Right renal pelvis (tissue), 4 donors: ENCODE measurements around the gene KIAA1191. TPM values are rescaled to one million over a fixed set of nuclear protein-coding genes. Genes with fewer than 3 reads are reported as not detected.
A peak's percentile ranks its signal among the peaks of the same experiment; 100 is the strongest.

Experiments used
- DNase-seq, 4 donors: peaks; one replicate each; pipeline ENCODE4 v3.0.0-alpha.2; 2013; ENCODE audit warnings: low read depth in 4 of 4, low spot score in 3 of 4, missing footprints in 1 of 4
- polyA plus RNA-seq, 4 donors: library from polyadenylated mRNA; unstranded; fragments of 120-200 nt; gene quantifications; one replicate each; pipeline ENCODE4 v1.2.1, GENCODE V29; 2013; ENCODE audit not compliant: insufficient read length in 4 of 4

Gene KIAA1191
- polyA plus RNA-seq, 4 donors, result 151 to 159 (median 153) TPM

DNA sequence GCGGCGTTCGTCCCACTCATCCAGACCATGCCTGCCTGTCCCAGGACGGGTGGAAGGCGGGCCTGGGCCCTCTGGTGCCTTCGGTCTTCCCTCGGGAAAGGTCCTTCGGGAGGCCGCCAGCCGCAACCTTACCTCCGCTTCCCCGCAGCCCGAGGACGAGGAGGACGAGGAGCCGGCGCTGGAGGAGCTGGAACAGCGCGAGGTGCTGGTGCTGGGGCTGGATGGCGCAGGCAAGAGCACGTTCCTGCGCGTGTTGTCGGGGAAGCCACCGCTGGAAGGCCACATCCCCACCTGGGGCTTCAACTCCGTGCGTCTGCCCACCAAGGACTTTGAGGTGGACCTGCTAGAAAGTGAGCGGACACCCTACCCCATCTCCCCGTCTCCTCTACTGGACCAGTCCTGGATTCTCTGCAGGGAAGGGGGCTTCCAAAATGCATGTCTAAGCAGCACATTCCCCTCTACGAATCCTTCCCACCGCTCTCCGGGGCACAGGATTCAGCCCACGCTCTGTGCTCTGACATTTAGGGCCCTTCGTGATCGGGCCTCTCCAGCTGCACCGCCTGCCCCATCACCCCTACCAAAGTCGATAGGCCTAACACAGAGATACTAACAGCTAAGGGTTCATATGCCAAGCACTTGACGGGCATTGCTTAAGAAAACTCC, 4.8 kb upstream of the KIAA1191 start:
- DNase-seq, result no peak

DNA sequence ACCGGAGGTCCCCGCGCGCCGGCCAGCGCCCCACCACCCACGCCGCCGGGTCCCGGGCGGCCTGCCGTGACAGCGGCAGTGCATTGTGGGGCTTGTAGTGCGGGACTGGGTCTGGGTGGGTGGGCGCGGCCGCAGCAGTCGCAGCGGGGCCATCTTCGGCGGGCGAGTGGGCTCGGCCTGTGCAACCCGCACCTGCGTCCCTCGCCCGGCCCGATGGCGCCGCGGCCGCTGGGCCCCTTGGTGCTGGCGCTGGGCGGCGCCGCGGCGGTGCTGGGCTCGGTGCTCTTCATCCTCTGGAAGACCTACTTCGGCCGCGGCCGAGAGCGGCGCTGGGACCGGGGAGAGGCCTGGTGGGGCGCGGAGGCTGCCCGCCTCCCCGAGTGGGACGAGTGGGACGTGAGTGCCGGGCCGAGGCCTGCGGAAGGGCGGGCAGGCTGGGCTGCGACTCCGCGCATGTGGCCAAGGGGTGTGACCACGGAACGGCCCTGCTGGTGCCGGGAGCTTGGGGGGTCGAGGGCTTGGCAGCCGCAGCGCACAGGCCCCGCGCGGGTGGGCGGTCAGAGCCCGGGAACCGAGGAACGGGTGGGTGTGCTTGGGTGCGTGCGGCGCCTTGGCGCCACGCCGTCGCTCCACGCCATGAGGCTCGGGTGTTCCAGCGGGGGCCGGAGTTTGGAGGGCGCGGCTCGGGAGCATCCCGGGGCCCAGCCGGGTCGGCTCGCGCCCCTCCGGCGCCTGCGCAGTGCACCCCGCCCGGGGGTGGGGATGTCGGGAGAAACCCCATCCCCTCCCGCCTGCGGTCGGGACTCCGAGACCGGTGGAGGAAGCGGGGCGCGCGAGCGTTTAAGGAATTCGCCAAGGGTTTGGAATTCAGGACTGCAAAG, 4.0 kb upstream of the KIAA1191 start, which contains the start of gene ARL10:
Gene ARL10, plus strand, starts transcription at position 137 of the 881 bp plus-strand sequence. Its CDS starts 77 bp downstream, at position 214.
- peak in 2 of 4 donors; percentile 14 to 31 for DNase-seq

DNA sequence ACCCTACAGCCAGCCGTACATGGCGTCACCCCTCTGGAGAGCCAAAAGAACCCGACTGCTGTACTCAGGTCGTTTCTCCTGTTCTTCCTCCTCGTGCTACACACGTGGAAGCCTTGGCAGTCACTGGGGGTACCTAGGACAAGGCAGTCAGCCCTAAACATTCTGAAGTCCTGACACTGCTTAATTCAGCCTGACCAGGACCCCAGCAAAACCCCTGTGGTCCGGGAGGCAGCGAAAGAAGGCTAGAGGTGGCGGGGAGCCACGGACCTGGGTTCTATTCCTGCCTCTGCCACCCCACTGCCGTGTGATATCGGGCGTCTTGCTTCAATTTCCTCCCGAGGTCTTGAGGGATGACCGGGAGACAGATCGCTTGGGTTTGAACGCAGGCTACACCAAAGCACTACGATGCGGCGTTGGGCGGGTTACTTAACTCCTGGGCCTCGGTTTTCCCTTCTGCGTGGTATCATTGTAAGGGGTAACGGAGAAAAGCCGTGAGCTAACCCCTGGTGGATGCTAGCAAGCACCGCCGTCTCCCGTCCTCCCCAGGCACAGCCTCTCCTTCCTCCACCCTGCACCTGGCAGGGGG, 3.3 kb upstream of the KIAA1191 start:
- no peak for DNase-seq

DNA sequence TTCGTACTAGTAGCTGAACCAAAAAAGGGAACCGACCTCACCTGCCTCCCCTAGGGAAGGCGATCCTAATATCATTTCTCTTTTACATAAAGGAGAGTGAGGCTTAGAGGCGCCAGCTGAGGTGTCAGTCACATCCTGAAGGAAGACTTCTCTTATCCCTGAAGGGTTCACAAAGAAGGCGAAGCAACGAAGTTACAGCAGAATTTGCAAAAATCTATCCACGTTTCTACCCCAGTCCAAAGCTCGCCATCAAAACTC, 598 bp upstream of the KIAA1191 start:
- no peak for DNase-seq

DNA sequence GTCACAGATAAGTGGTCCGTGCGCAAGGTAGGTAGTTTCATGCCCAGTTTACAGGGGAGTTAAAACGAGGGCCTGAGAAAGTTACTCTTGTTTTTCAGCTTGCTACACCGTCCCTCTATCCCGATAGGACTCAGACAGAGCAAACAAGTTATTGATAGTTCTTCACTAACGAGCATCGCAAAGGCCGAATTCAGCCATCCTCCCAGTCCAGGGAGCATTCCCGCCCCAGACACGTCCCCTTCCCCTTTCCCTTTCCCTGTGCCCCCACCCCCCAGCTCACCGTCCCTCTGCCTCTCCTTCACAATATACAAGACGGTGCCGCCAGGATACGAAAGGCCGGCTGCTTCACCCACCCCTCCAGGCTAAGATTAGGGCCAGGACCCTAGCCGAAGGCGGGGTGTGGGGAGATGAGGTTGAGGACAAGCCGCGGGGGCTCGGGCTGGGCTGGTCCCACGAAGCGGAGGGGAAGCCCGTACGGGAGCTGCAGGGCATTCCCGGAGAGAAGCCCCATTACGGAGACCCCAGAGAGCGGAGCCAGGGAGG, 599 bp downstream of the KIAA1191 start:
- peak in 2 of 4 donors; percentile 8 to 13 for DNase-seq

DNA sequence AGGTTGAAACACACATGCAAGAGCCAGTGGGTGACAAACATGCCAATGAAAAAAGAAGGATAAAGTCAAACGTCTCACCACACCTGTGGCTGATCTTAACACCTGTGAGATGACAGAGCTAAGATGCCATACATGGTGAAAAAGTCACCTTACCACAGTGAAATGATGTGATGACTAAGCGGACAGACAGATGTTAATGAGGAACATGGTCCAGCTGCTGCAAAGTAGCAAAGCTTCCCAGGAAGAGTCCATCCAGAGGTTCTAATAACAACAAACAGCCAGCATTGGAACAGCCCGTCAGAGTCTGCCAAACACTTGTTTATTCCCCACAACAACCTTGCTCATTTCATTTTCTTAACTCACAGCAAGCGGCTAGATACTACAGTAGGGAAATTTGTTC, 1.9 kb downstream of the KIAA1191 start:
- DNase-seq, result no peak

DNA sequence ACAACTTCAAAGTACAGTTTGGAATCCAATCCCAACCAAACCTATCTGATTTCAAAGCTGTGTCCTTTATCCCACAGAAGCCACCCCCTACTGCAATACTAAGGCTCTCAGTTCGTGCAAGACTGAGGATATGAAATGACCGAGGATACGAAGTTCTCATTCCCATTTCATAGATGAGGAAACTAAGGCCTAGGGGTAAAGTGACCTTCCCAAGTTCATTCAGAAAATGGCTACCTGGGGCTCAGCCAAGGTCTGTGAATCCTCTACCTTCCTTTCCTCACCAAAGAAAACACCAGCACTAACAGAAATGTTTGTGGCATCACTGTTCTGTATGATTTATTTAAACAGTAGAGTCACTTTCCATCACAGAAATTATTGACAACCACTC, 5.4 kb downstream of the KIAA1191 start:
- DNase-seq, result no peak

DNA sequence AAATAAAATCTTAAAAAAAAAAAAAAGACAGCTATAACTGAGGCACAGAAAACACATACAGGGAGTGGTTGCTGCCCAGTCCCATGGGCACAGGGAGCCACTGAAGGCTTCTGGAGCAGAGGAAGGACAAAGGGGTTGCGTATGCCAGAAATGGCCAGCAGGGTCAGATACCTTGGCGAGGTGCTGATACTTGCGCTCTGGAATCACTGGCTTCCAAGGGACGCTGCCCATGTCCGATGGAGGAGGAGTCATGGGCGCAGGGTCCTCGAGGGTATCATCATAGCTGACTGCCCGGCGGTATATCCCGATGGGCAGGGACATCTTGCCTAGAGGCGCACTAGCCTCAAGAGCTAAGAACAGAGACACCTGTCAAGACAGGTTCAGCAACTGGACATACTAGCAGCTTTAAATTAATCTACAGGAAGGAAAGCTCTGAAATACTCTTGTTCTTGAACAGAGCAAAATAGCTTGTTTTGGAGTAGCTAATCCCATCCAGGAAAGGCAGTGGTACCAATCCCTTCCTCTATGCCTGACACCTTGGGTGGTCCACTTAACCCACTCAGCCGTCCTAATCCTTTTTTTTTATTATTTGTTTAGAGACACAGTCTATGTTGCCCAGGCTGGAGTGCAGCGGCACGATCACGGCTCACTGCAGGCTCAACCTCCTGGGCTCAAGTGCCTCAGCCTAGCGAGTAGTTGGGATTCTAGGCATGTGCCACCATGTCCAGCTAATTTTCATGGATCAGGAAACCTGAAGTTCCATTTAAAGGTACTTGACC, 6.0 kb downstream of the KIAA1191 start:
- no peak for DNase-seq

DNA sequence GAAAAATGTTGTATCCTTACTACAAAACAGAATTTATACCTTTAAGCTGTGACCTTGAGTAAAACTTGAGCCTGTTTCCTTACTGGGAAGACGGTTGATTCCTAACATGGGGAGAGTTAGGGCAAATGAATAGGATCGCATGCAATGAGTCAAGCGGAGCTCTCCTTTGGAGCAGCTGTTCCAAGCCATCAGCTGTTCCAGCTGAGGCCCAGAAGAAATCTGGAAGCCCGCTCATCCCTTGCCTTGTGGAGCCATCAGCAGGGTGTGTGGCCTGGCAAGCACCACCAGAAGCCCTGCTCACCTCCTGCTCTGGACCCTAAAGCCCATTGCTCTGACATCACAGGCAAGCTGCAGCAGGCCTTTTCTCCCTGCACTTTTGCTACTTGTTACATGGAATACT, 8.0 kb downstream of the KIAA1191 start:
- DNase-seq, result no peak

DNA sequence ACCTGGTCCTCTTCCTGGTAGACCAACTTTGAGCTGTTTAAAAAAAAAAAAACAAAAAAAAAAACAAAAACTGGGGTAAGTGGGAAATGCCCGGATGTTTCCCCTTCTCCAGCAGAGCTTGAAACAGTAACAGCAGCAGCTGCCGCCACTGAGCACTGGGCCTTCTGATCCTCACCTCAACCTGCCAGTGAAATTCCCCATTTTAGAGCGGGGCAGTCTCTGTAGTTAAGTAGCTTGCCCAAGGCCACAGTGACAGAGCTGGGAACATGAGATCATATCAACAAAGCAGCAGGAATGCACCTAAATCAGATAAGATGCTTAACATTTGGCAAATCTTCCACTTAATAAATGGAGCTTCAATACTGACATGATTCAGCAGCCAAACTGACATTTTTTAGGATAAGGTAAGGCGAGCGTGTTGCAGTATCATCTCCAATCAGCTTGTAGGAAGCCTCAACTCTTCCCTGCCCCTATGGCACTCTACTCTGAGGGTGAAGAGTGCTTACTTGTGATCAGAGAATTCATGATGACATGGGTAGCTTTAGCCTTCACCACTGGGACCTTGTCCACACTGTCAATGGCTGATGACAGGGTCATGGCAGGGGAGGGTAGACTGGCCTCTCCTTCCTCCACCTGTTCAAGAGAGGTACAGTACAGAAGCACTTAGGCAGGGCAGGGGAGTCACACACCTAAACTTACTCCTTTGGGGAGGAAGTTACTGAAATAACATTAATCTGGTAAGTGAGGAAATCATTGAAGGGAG, 9.3 kb downstream of the KIAA1191 start:
- DNase-seq, result no peak

DNA sequence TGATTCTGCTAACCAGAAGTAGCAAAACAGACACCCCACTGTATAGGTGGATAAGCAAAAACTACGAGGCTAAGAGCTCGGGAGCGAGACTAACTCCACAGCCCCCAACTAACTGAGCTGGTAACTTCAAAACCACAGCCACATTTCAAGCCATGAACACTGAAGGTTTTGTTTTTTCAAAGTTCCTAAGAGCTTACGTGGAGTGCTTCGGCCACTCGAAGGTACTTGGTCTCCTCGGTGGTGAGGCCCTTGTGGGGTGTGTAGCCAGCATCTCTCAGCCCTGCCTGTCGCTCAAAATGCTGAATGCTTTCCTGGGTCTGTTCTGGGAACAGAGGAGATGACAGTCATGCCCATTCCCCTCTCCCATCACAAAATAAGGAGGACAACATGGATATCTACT, 11.1 kb downstream of the KIAA1191 start:
- DNase-seq, result no peak

DNA sequence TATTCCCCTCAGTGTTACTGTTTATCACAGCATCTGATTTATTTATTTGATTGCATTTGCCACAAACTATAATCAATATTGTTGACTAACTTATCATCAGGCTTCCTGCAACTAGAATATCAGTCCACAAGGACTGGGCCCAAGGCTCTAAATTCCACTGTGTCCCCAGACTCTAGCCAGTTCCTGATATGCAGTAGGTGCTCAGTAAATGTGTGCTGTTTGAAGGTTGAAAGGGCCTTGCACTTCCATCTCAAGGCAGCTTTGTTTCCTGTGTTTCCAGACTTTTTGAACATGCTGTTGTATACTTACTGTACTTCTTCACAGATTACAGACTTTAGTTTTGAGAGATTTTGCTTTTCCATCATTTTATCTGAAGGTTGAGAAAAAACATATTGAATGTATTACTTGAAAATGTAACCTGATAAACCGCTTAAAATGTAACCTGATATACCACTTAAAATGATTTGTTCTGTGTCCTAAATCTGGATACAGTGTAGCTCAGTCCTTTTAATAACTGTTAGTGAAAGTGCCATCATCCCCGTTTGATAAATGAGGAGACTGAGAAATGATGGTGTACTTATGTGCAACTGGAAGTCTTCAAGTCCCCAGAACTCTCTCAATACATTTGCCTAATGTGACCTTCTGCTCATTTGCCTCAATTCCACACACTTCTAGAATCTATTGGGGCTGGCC, 18.7 kb downstream of the KIAA1191 start:
- DNase-seq, result no peak

DNA sequence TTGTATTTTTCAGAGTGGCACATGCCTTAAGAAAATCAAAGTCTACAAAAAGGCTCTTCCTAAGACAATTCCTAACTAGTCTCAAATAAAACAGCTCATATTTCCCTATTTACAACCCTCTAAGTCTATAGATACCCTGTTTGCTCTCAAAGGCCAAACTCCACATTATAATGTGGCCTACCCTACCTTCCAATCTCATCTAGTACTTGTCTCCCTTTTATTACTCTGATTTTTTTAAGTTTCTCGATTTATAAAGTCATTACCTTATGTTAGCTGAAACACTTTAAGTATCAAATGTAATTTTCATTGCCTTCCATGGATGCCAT, 19.4 kb downstream of the KIAA1191 start:
- DNase-seq, result no peak

DNA sequence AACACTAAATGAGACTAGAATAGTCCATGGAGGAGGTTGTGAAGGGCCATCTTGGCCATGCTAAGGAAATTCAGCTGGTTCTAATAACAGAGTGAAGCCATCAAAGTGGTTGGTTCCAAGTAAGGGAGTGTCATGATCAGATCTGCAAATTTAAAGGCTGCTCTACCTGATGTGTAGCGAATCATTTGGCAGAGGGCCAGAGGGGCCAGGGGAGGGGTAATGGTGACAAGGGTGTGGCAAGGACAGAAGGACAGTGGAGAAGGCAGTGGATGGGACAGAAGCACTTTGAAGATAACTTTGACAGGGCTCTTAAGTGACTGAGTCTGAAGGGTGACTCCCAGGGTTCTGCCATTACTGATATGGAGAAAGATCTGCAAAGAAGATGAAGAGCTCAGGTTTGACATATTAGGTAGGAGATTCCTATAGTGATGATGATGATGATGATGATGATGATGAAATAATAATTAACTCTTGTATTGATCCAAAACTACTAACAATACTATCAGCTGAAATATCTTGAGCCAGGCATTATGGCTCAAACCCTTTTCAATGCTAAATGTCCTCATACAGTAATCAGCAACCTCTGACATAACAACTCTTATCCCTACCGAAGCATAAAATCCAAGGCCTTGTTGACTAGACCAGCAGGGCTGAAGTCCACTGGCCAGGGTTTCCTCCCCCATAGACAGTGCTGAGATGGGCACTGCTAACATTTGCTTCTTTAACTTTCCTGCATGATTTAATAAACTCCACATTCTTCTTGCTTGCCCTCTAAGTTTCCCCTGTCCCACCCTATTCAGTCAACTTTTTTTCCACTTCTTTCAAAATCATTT, 20.0 kb downstream of the KIAA1191 start:
- no peak for DNase-seq

DNA sequence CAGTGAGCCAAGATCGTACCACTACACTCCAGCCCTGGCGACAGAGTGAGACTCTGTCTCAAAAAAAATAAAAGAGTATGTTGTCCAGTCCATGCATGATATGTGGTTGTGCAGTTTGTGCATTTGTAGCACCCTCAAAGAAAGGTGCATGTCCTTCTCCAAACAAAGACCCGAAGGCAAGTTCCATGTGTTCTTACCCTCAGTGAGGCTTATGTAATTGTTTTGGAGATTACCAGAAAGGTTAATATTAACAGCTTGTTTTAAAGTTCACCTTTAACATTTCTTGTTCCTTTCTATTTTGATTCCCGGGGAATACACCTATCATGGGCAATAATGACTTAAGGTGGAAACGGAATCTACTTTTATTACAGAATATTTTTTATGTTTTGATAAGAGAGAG, 22.3 kb downstream of the KIAA1191 start:
- DNase-seq, result no peak

DNA sequence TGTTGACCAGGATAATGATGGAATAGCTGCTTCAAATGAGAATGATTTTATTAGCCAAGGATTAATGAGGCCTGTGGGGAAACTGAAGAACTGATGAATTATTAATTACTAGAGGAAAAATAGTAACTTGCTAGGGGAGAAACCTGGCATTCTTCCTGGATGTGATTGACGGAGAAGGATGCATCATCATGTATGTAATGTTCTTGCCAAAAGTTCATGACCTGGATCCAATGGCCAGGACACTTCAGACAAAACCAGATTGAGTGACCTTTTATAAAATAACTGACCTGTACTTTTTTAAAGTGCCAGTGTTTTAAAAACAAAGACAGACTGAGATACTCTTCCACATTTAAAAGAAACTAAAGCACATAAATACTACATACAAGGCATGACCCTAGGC, 23.7 kb downstream of the KIAA1191 start:
- DNase-seq, result no peak

DNA sequence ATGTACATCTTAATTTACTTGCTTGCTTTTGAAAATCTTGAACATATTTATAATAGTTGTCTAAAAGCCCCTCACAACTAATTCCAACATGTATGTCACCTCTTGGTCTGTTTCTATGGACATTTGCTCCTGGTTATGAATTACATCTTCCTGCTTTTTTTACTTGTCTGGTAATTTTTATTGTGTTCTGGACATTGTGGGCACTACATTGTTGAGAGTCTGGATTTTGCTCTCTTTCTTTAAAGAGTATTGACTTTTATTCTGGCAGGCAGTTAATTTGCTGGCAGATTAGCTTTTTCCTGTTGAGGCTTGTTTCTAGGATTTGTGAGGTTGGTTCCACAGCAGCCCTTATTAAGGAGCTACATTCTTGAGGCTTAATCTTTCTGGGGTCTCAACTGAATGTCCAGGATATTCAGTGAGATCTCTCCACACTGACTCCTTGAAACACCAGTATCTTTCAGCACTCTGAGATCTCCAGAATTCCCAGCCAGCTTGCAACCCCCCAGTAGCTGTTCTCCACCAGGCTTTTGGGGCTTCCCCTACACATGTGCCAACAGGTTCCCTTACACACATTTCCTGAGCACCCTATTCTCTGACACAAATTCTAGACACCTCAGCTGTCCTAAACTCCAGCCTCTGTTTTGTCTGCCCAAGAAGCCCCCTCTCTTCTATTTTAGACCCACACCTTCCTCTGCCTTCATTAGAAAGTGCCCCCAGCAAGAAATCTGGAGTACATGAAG, 27.4 kb downstream of the KIAA1191 start:
- DNase-seq, result no peak

DNA sequence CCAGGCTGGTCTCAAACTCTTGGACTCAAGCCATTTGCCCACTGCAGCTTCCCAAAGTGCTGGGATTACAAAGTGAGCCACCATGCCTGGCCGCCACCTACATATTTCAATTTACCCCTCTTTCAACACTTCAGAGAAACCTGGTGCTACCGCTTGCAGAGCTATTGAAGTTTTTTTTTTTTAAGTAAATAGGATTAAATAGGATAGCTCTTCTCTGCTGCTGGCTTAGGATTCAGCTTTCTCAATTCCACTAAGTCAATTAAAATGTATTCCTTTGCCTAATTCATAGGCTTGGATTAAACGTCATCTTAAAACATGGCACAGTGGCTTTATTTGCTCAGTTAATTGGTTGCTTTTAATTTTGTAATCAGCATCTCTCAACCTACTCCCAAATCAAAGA, 41.0 kb downstream of the KIAA1191 start:
- DNase-seq, result no peak
